ENCODE measurements around the gene PCDHB1.
"Not testable (repeated sequence)": the region's sequence is repeated elsewhere in the genome, so short reads cannot be mapped to it uniquely, and the experiment has no call there.

PCDHB1 gene

DNA sequence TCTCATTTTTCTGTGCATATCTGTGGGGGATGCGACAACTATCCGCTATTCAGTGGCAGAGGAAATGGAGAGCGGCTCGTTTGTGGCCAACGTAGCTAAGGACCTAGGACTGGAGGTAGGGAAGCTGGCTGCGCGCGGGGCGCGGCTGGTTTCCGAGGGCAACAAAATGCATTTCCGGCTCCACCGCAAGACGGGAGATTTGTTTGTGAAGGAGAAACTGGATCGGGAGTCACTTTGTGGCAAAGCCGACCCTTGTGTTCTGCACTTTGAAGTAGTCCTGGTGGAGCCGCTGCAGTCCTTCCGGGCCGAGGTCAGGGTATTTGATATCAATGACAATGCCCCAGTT, 320 bp downstream of the PCDHB1 start:
- Histone ChIP-seq H3K27me3 (replicated peaks; ENCODE audit: control insufficient read depth, insufficient read depth, low read length, poor library complexity, severe bottlenecking) (peaks cover 3% of the 10 kb centered on the region), H3K9me3 (ENCODE audit: control insufficient read depth, low read length) (no peaks in the 10 kb centered on the region), H3K4me3 (ENCODE audit: insufficient read depth, low read depth, low read length, poor library complexity, severe bottlenecking) (no peak overlapping the region), H3K27ac (ENCODE audit: insufficient read depth, low read length, poor library complexity, severe bottlenecking) (no peak overlapping the region), H3K4me1 (ENCODE audit: control insufficient read depth, insufficient read depth, low read length, poor library complexity, severe bottlenecking) (no peaks in the 10 kb centered on the region), H3K36me3 (ENCODE audit: control insufficient read depth, insufficient read depth, low read length) (no peaks in the 10 kb centered on the region)
- DNase-seq = no peak

DNA sequence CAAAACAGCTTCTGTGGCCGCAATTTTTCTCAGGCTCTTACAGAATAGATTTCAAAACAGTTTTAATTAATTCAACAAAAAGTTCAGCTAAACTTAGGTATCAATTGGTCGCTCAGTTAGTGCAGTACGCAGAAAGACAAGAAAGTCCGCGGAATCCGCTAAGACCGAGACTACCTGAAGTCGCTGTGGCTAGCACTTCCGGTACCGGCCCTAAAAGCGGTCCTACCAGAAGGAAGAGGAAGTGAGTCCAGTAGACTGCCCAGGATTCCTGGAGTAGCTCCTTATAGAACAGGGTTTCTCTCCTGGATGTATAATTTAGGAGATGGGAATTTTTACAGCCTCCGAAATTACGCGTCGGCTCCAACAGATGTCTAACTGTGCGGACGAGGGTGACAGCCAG, 26.7 kb downstream of the PCDHB1 start:
- Histone ChIP-seq H3K27me3 (replicated peaks; ENCODE audit: control insufficient read depth, insufficient read depth, low read length, poor library complexity, severe bottlenecking) (no peaks in the 10 kb centered on the region), H3K36me3 (ENCODE audit: control insufficient read depth, insufficient read depth, low read length) (no peaks in the 10 kb centered on the region), H3K27ac (ENCODE audit: insufficient read depth, low read length, poor library complexity, severe bottlenecking) (no peak overlapping the region), H3K4me1 (ENCODE audit: control insufficient read depth, insufficient read depth, low read length, poor library complexity, severe bottlenecking) (no peaks in the 10 kb centered on the region), H3K9me3 (ENCODE audit: control insufficient read depth, low read length) (no peaks in the 10 kb centered on the region), H3K4me3 (ENCODE audit: insufficient read depth, low read depth, low read length, poor library complexity, severe bottlenecking) (no peak overlapping the region)
- no peak for DNase-seq

DNA sequence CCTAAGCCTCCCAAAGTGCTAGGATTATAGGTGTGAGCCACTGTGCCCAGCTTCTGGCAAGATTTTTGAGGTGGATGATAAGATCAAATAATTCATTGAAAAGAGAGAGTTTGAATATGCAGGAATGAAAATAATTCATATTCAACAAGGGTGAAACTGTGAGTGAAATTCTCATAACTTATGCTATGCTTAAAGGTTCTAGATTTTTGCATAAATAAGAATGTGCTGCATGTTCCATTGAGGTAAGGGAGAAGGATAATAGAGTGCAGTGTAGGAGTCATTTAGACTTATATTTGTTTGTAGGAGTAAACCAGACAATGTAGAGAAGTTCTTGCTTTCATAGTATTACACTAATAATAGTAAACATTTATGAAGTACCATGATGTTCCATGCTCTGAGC, 31.1 kb downstream of the PCDHB1 start:
- Histone ChIP-seq H3K27ac (ENCODE audit: insufficient read depth, low read length, poor library complexity, severe bottlenecking) (no peak overlapping the region), H3K36me3 (ENCODE audit: control insufficient read depth, insufficient read depth, low read length) (no peaks in the 10 kb centered on the region), H3K4me3 (ENCODE audit: insufficient read depth, low read depth, low read length, poor library complexity, severe bottlenecking) (no peak overlapping the region), H3K9me3 (ENCODE audit: control insufficient read depth, low read length) (peaks cover 3% of the 10 kb centered on the region), H3K4me1 (ENCODE audit: control insufficient read depth, insufficient read depth, low read length, poor library complexity, severe bottlenecking) (no peaks in the 10 kb centered on the region), H3K27me3 (replicated peaks; ENCODE audit: control insufficient read depth, insufficient read depth, low read length, poor library complexity, severe bottlenecking) (no peaks in the 10 kb centered on the region)
- DNase-seq = no peak

DNA sequence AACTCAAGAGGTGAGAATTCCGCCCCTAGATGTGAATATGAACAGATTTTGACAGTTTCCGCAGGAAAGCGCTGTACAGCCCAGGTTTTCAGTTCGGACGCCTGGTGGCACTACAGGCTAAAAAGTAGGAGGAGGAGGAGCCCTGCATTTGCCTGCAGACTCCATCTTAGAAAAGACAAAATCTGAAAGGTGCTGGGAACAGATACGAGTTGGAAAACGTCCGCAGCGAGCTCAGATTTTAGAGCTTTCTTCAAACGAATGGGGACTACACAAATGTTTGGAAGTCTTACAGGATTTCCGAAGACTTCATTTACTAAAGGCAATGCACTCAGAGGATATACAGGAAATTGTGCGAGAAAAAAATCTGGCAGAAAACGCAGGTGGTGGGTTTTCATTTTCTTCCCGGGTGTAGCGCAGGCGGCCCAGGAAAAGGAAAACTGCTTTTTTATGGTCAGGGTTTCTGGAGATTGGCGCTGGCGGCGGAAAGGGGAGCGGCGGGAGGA, 33.4 kb downstream of the PCDHB1 start:
- Histone ChIP-seq H3K9me3 (ENCODE audit: control insufficient read depth, low read length) (peaks cover 3% of the 10 kb centered on the region), H3K4me3 (ENCODE audit: insufficient read depth, low read depth, low read length, poor library complexity, severe bottlenecking) (peak overlapping the region; percentile 44), H3K27me3 (replicated peaks; ENCODE audit: control insufficient read depth, insufficient read depth, low read length, poor library complexity, severe bottlenecking) (no peaks in the 10 kb centered on the region), H3K4me1 (ENCODE audit: control insufficient read depth, insufficient read depth, low read length, poor library complexity, severe bottlenecking) (no peaks in the 10 kb centered on the region), H3K27ac (ENCODE audit: insufficient read depth, low read length, poor library complexity, severe bottlenecking) (no peak overlapping the region), H3K36me3 (ENCODE audit: control insufficient read depth, insufficient read depth, low read length) (no peaks in the 10 kb centered on the region)
- DNase-seq = peak in 2 of 3 donors; percentile 12 to 15

DNA sequence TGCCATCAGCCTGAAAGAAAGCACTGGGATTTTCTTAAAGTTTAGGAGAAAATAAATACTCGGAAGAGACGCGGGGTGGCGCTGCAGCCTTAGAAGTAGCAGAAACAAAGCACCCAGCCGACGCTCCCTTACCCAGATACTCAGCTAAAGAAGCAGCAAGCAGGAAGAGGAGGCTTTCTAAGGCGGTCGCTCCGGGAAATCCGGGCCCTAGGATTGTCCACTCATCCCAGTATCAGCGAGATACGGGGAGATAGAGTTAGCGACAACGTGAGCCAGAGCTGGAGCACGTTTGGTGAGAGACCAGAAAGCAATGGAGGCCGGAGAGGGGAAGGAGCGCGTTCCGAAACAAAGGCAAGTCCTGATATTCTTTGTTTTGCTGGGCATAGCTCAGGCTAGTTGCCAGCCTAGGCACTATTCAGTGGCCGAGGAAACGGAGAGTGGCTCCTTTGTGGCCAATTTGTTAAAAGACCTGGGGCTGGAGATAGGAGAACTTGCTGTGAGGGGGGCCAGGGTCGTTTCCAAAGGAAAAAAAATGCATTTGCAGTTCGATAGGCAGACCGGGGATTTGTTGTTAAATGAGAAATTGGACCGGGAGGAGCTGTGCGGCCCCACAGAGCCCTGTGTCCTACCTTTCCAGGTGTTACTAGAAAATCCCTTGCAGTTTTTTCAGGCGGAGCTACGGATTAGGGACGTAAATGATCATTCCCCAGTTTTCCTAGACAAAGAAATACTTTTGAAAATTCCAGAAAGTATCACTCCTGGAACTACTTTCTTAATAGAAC, 43.5 kb downstream of the PCDHB1 start, which contains the start of gene PCDHB2:
Gene PCDHB2, plus strand, starts transcription at position 135 of the 782 bp plus-strand sequence. Its CDS starts 176 bp downstream, at position 311.
- Histone ChIP-seq H3K4me1 (ENCODE audit: control insufficient read depth, insufficient read depth, low read length, poor library complexity, severe bottlenecking) (no peaks in the 10 kb centered on the region), H3K27me3 (replicated peaks; ENCODE audit: control insufficient read depth, insufficient read depth, low read length, poor library complexity, severe bottlenecking) (no peaks in the 10 kb centered on the region), H3K9me3 (ENCODE audit: control insufficient read depth, low read length) (no peaks in the 10 kb centered on the region), H3K36me3 (ENCODE audit: control insufficient read depth, insufficient read depth, low read length) (no peaks in the 10 kb centered on the region), H3K27ac (ENCODE audit: insufficient read depth, low read length, poor library complexity, severe bottlenecking) (no peak within 1 kb of the TSS), H3K4me3 (ENCODE audit: insufficient read depth, low read depth, low read length, poor library complexity, severe bottlenecking) (no peak within 1 kb of the TSS)
- DNase-seq = no peak

DNA sequence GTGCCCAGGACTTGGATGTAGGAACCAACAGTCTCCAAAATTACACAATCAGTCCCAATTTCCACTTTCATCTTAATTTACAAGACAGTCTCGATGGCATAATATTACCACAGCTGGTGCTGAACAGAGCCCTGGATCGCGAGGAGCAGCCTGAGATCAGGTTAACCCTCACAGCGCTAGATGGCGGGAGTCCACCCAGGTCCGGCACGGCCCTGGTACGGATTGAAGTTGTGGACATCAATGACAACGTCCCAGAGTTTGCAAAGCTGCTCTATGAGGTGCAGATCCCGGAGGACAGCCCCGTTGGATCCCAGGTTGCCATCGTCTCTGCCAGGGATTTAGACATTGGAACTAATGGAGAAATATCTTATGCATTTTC, 44.1 kb downstream of the PCDHB1 start:
- H3K4me3 ChIP-seq (ENCODE audit: insufficient read depth, low read depth, low read length, poor library complexity, severe bottlenecking) = no peak overlapping the region
- DNase-seq = no peak

DNA sequence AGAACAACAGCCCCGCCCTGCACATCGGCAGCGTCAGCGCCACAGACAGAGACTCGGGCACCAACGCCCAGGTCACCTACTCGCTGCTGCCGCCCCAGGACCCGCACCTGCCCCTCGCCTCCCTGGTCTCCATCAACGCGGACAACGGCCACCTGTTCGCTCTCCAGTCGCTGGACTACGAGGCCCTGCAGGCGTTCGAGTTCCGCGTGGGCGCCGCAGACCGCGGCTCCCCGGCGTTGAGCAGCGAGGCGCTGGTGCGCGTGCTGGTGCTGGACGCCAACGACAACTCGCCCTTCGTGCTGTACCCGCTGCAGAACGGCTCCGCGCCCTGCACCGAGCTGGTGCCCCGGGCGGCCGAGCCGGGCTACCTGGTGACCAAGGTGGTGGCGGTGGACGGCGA, 45.0 kb downstream of the PCDHB1 start:
- not testable (repeated sequence) for H3K27ac ChIP-seq (ENCODE audit: insufficient read depth, low read length, poor library complexity, severe bottlenecking); H3K9me3 ChIP-seq (ENCODE audit: control insufficient read depth, low read length)

More for the DNA sequence above, 44.1 kb downstream of the PCDHB1 start:
- H3K4me1 ChIP-seq (ENCODE audit: control insufficient read depth, insufficient read depth, low read length, poor library complexity, severe bottlenecking) = no peaks in the 10 kb centered on the region
- no peaks in the 10 kb centered on the region for H3K27me3 ChIP-seq (replicated peaks; ENCODE audit: control insufficient read depth, insufficient read depth, low read length, poor library complexity, severe bottlenecking)
- H3K36me3 ChIP-seq (ENCODE audit: control insufficient read depth, insufficient read depth, low read length) = no peaks in the 10 kb centered on the region
- no peak overlapping the region for H3K27ac ChIP-seq (ENCODE audit: insufficient read depth, low read length, poor library complexity, severe bottlenecking)
- H3K9me3 ChIP-seq (ENCODE audit: control insufficient read depth, low read length) = no peaks in the 10 kb centered on the region

DNA sequence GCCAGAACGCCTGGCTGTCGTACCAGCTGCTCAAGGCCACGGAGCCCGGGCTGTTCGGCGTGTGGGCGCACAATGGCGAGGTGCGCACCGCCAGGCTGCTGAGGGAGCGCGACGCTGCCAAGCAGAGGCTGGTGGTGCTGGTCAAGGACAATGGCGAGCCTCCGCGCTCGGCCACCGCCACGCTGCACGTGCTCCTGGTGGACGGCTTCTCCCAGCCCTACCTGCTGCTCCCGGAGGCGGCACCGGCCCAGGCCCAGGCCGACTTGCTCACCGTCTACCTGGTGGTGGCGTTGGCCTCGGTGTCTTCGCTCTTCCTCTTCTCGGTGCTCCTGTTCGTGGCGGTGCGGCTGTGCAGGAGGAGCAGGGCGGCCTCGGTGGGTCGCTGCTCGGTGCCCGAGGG, 45.4 kb downstream of the PCDHB1 start:
- not testable (repeated sequence) for H3K27me3 ChIP-seq (replicated peaks; ENCODE audit: control insufficient read depth, insufficient read depth, low read length, poor library complexity, severe bottlenecking); H3K36me3 ChIP-seq (ENCODE audit: control insufficient read depth, insufficient read depth, low read length); DNase-seq; H3K27ac ChIP-seq (ENCODE audit: insufficient read depth, low read length, poor library complexity, severe bottlenecking); H3K4me1 ChIP-seq (ENCODE audit: control insufficient read depth, insufficient read depth, low read length, poor library complexity, severe bottlenecking); H3K9me3 ChIP-seq (ENCODE audit: control insufficient read depth, low read length); H3K4me3 ChIP-seq (ENCODE audit: insufficient read depth, low read depth, low read length, poor library complexity, severe bottlenecking)

More for the DNA sequence above, 45.0 kb downstream of the PCDHB1 start:
- H3K4me3 ChIP-seq (ENCODE audit: insufficient read depth, low read depth, low read length, poor library complexity, severe bottlenecking); H3K4me1 ChIP-seq (ENCODE audit: control insufficient read depth, insufficient read depth, low read length, poor library complexity, severe bottlenecking); DNase-seq; H3K27me3 ChIP-seq (replicated peaks; ENCODE audit: control insufficient read depth, insufficient read depth, low read length, poor library complexity, severe bottlenecking); H3K36me3 ChIP-seq (ENCODE audit: control insufficient read depth, insufficient read depth, low read length): not testable (repeated sequence)

DNA sequence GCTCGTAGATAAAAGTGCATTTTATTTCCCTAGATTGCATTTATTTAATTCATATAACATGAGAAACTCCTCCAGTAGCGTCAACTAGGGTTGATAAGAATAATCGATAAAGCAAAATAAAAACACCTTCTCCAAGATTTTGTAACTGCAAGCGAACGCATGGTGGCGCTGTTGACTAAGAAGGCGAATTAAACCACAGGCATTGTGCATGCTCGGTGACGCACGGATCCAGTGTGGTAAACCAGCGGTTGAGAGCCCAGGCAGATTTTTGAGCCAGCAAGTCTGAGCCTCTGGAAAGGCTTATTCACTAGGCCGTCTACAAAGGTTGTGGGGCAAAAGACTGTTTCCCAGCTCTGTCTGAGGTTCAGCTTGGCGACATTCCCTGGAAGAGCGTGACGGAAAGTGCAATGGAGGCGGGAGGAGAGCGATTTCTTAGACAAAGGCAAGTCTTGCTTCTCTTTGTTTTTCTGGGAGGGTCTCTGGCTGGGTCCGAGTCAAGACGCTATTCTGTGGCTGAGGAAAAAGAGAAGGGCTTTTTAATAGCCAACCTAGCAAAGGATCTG, 49.1 kb downstream of the PCDHB1 start, which contains the start of gene PCDHB3:
Gene PCDHB3, plus strand, starts transcription at position 231 of the 563 bp plus-strand sequence. Its CDS starts 177 bp downstream, at position 408.
- peaks cover 6% of the 10 kb centered on the region for H3K27me3 ChIP-seq (replicated peaks; ENCODE audit: control insufficient read depth, insufficient read depth, low read length, poor library complexity, severe bottlenecking)
- no peak within 1 kb of the TSS for H3K4me3 ChIP-seq (ENCODE audit: insufficient read depth, low read depth, low read length, poor library complexity, severe bottlenecking)
- no peak within 1 kb of the TSS for H3K27ac ChIP-seq (ENCODE audit: insufficient read depth, low read length, poor library complexity, severe bottlenecking)
- DNase-seq = no peak
- no peaks in the 10 kb centered on the region for H3K4me1 ChIP-seq (ENCODE audit: control insufficient read depth, insufficient read depth, low read length, poor library complexity, severe bottlenecking)
- H3K36me3 ChIP-seq (ENCODE audit: control insufficient read depth, insufficient read depth, low read length) = no peaks in the 10 kb centered on the region
- H3K9me3 ChIP-seq (ENCODE audit: control insufficient read depth, low read length) = no peaks in the 10 kb centered on the region

DNA sequence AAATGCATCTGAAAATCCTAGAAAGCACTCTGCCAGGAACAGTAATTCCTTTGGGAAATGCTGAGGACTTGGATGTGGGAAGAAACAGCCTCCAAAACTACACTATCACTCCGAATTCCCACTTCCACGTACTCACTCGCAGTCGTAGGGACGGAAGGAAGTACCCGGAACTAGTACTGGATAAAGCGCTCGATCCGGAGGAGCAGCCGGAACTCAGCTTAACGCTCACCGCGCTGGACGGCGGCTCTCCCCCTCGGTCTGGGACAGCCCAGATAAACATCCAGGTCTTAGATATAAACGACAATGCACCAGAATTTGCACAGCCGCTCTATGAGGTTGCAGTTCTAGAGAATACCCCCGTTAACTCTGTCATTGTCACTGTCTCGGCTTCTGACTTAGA, 49.9 kb downstream of the PCDHB1 start:
- H3K27me3 ChIP-seq (replicated peaks; ENCODE audit: control insufficient read depth, insufficient read depth, low read length, poor library complexity, severe bottlenecking) = peaks cover 6% of the 10 kb centered on the region
- no peak overlapping the region for H3K27ac ChIP-seq (ENCODE audit: insufficient read depth, low read length, poor library complexity, severe bottlenecking)
- no peaks in the 10 kb centered on the region for H3K4me1 ChIP-seq (ENCODE audit: control insufficient read depth, insufficient read depth, low read length, poor library complexity, severe bottlenecking)
- DNase-seq = no peak
- no peaks in the 10 kb centered on the region for H3K36me3 ChIP-seq (ENCODE audit: control insufficient read depth, insufficient read depth, low read length)
- no peak overlapping the region for H3K4me3 ChIP-seq (ENCODE audit: insufficient read depth, low read depth, low read length, poor library complexity, severe bottlenecking)
- H3K9me3 ChIP-seq (ENCODE audit: control insufficient read depth, low read length) = no peaks in the 10 kb centered on the region
